ENCODE measurements around the gene HLA-A.
"Not testable (repeated sequence)": the region's sequence is repeated elsewhere in the genome, so short reads cannot be mapped to it uniquely, and the experiment has no call there.

Gene HLA-A

DNA sequence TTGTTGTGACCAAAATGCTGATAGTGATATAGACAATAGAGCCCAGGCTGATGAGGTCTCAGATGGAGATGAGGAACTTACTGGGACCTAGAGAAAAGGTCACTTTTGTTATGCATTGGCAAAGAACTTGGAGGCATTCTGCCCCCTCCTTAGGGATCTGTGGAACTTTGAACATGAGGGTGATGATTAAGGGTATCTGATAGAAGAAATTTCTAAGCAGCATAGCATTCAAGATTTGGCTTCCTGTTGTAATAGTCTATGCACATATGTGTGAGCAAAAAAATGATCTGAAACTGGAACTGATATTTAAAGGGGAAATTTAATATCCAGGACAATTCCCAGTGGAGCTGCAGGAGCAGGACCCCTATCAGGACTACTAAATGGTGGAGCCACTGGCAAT lies 17.1 kb downstream of the HLA-A start:
- no peak overlapping the region for H3K4me3 ChIP-seq (ENCODE audit: low read length)
- TF ChIP-seq, protein P1, sequence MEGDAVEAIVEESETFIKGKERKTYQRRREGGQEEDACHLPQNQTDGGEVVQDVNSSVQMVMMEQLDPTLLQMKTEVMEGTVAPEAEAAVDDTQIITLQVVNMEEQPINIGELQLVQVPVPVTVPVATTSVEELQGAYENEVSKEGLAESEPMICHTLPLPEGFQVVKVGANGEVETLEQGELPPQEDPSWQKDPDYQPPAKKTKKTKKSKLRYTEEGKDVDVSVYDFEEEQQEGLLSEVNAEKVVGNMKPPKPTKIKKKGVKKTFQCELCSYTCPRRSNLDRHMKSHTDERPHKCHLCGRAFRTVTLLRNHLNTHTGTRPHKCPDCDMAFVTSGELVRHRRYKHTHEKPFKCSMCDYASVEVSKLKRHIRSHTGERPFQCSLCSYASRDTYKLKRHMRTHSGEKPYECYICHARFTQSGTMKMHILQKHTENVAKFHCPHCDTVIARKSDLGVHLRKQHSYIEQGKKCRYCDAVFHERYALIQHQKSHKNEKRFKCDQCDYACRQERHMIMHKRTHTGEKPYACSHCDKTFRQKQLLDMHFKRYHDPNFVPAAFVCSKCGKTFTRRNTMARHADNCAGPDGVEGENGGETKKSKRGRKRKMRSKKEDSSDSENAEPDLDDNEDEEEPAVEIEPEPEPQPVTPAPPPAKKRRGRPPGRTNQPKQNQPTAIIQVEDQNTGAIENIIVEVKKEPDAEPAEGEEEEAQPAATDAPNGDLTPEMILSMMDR (conservative IDR thresholded peaks at IDR 0.05; ENCODE audit: low read length) = no peak
- DNase-seq (ENCODE audit: low read depth) = no peak

DNA sequence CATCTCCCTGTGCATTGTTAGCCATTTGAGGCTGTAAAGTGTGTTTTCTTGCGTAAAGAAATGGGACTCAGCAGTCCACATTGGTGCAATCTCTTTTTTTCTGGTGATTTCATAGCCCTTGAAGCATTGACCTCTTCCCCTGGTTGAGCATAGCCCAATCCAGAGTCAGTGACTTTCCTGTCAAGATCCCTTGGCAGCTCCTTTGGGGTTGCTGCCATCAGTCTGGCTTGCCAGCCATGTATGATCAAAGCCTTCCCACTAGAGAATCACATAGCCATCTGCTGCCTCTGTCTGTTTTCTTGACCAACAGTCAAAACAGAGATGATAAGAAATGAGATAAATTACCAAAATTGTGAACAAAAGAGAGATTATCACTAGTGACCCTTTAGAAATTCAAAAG lies 19.6 kb downstream of the HLA-A start:
- DNase-seq (ENCODE audit: low read depth) = no peak
- H3K4me3 ChIP-seq (ENCODE audit: low read length) = no peak overlapping the region
- TF ChIP-seq, protein P1 (conservative IDR thresholded peaks at IDR 0.05; ENCODE audit: low read length) = no peak

DNA sequence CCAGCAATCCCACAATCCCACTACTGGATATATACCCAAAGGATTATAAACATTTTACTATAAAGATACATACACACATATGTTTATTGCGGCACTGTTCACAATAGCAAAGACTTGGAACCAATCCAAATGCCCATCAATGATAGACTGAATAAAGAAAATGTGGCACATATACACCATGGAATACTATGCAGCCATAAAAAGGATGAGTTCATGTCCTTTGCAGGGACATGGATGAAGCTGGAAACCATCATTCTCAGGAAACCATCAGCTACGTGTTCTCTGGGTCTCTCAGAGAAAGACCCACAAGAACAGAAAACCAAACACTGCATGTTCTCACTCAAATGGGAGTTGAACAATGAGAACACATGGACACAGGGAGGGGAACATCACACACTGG lies 21.4 kb downstream of the HLA-A start:
- not testable (repeated sequence) for H3K4me3 ChIP-seq (ENCODE audit: low read length); DNase-seq (ENCODE audit: low read depth)

DNA sequence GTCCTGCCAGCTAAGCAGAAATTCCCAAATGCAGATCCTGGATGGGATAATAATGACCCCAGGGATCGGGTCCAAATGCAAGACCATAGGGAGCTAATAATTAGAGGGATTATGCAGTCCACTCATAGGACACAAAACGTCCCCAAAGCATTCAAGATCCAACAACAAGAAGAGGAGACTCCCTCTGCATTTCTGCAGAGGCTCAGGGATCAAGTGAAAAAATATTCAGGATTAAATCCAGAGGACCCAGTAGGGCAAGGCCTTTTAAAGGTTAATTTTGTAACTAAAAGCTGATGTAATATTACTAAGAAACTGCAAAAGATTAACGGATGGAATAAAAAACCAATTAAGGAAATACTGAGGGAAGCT lies 22.2 kb downstream of the HLA-A start:
- H3K4me3 ChIP-seq (ENCODE audit: low read length) = peak overlapping the region; percentile 60
- DNase-seq (ENCODE audit: low read depth) = no peak
- TF ChIP-seq, protein P1 (conservative IDR thresholded peaks at IDR 0.05; ENCODE audit: low read length) = no peak

DNA sequence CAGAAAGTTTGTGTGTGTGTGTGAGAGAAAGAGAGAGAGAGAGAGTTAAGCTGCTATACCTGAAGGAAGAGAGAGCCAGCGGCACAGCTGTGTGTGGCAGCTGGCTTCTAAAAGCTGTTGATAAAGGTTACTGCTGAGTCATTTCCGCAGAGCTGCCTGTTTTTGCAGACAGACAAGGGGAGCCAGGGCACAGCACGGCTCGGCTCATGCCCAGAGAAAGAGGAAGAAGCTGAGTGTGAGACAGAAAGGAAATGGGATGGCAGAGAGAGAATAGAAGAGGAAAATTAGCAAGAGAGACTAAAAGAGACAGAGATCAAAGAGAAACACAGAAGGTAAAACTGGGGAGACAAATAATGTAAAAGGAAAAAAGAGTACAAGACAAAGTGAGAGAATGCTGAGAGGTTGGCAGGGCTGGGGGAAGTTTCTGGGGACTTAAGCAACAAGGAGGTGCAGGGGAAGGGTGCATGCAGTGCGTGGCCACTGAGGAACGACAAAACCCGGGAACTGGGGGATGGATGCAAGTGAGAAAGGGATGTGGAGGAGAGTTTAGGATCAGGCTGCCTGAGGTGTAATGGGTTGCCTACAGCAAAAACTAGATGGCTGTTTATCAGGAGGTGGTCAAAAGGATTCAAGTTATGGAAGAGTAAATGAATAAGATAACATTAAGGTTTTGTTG lies 22.7 kb downstream of the HLA-A start:
- TF ChIP-seq, protein P1 (conservative IDR thresholded peaks at IDR 0.05; ENCODE audit: low read length) = no peak
- H3K4me3 ChIP-seq (ENCODE audit: low read length) = peak overlapping the region; percentile 60
- DNase-seq (ENCODE audit: low read depth) = peak; percentile 83

DNA sequence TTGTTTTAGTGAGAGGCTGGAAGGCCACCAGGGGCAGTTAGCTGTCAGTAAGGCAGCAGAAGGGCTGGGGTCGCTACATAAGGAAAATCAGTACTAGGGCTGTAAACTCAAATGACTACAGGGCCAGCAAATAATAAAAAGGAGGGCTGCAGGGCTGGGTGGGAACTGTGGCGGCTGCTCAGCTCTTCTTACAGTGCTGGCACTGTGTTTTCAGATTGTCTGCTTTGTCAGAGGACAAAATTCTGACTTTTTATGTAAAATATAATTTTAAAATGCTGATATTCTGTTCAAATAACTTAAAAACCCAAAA lies 23.2 kb downstream of the HLA-A start:
- peak overlapping the region; percentile 60 for H3K4me3 ChIP-seq (ENCODE audit: low read length)
- TF ChIP-seq, protein P1 (conservative IDR thresholded peaks at IDR 0.05; ENCODE audit: low read length) = no peak

DNA sequence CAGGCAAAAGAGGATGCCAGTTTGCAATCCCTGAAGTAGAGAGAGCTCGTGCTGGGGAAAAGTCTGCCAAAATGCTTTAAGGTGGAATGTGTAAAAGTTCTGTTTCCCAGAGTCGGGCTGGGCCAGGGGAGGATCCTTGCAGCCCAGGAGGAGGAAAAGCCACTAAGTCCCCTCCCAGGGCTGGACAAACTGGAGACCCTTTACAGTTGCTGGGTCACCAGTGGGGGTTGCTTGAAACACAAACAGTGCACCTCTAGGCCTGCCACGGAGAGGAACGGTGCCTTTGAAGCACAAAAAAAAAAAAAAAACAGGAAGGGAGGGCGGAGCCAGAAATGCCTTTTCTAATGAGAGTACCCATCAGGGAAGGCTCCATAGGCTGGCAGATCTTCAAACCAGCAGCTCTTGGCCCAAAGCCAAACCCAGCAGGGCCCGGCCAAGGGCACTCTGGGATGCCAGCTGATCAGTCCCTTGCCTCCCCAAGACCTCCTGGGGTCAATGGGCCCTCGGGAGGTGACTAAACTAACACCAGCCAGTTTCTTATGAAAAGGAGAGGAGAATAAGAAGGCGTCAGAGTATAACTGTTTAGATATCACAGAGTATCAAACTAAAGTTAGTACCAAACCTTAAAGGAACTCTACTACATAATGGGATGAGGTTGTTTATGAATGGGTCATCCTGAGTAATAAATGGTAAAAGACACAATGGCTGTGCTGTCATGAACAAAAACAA lies 23.7 kb downstream of the HLA-A start:
- DNase-seq (ENCODE audit: low read depth) = peak; percentile 59
- TF ChIP-seq, protein P1 (conservative IDR thresholded peaks at IDR 0.05; ENCODE audit: low read length) = no peak
- H3K4me3 ChIP-seq (ENCODE audit: low read length) = peak overlapping the region; percentile 60

More for the DNA sequence above, 23.2 kb downstream of the HLA-A start:
- no peak for DNase-seq (ENCODE audit: low read depth)

Data from AG10803 (cell line).